Spleen (tissue), 7 donors: Measurements from ENCODE around the gene ISM2.

Experiments
- CTCF ChIP-seq, 11 experiments: fragments of 200-600 bp in 7 of 11; fragments of 450-650 bp in 4 of 11; sonication (generic) in 4 of 11; IDR thresholded peaks in 8 of 11; conservative IDR thresholded peaks in 3 of 11; 1 replicate in 7 of 11; 2 replicates in 4 of 11; pipeline versions ENCODE4 v1.4.0 to v1.8.0; 2016 to 2021; ENCODE audit warnings: antibody characterized with exemption in 11 of 11, inconsistent platforms in 4 of 11, mild to moderate bottlenecking in 1 of 11
- POLR2A ChIP-seq, 3 donors: fragments of 450-650 bp; IDR thresholded peaks; one replicate each; pipeline ENCODE4 v1.5.1; 2017; ENCODE audit warnings: antibody characterized with exemption in 3 of 3, mild to moderate bottlenecking in 1 of 3
- POLR2AphosphoS5 ChIP-seq, 3 donors: sonication (generic); formaldehyde crosslinking; IDR thresholded peaks; one replicate each; pipeline ENCODE4 v1.5.1; 2017; ENCODE audit warnings: antibody characterized with exemption in 3 of 3
- donor health status: DM: no; HTN: no; CAD: no; lungs with moderate emphysema.
- donor health status: DM: no; HTN: no; CAD: no.
- donor health status: DM: no; HTN: no; CAD: no.

DNA sequence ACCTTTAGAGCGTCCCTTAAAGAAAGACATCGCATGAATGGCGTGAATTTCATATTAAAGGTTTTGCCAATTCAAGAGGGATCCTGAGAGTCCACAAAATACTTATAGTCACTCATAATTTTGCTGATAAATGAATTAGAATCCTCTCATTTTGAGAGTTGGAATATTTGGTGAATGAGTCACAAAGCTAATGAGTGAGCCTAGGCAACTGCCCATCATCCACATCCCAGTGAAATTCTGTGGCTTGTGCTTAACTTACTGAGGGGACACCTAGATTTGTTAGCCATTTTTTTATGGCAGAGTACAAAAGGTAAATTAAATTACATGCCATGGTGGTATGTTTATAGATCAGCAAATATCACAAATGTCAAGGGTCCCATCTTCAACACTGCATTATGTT is 62.6 kb downstream of the ISM2 start:
- TF ChIP-seq CTCF (IDR thresholded peaks at IDR 0.05 in 8 of 11, conservative IDR thresholded peaks at IDR 0.05 in 3 of 11) (no peak), POLR2AphosphoS5 (IDR thresholded peaks at IDR 0.05) (no peak), POLR2A (IDR thresholded peaks at IDR 0.05) (no peak)
